Nephron (organoid): ENCODE results near the gene ALPP.
A peak's percentile ranks its signal among the peaks of the same experiment; 100 is the strongest.

Source experiments
- H3K27ac Mint-ChIP-seq, 3 experiments: 2 replicates each; pipeline ENCODE4 v1.8.0; 2020; ENCODE audit warnings: mixed read lengths in 3 of 3, mild to moderate bottlenecking in 2 of 3, moderate library complexity in 1 of 3
- H3K27me3 Mint-ChIP-seq: 2 replicates; pipeline ENCODE4 v1.8.0; 2021; ENCODE audit warnings: low read depth, mild to moderate bottlenecking, moderate library complexity, mixed read lengths
- H3K36me3 Mint-ChIP-seq: 2 replicates; pipeline ENCODE4 v1.8.0; 2020; ENCODE audit warnings: low read depth, mixed read lengths
- H3K4me1 Mint-ChIP-seq: 2 replicates; pipeline ENCODE4 v1.8.0; 2020; ENCODE audit warnings: mixed read lengths
- H3K4me3 Mint-ChIP-seq, 3 experiments: 2 replicates each; pipeline ENCODE4 v1.8.0; 2020; ENCODE audit warnings: mild to moderate bottlenecking in 3 of 3, mixed read lengths in 3 of 3, moderate library complexity in 2 of 3
- H3K9me3 Mint-ChIP-seq: 2 replicates; pipeline ENCODE4 v1.8.0; 2020; ENCODE audit warnings: mixed read lengths
- TF ChIP-seq, protein P1 (sequence below), 3 experiments: fragments of 200-600 bp; sonication (generic); IDR thresholded peaks; one replicate each; pipeline ENCODE4 v1.5.0; 2021; ENCODE audit warnings: antibody characterized with exemption in 3 of 3; ENCODE audit not compliant: unreplicated experiment in 3 of 3

Gene ALPP

DNA sequence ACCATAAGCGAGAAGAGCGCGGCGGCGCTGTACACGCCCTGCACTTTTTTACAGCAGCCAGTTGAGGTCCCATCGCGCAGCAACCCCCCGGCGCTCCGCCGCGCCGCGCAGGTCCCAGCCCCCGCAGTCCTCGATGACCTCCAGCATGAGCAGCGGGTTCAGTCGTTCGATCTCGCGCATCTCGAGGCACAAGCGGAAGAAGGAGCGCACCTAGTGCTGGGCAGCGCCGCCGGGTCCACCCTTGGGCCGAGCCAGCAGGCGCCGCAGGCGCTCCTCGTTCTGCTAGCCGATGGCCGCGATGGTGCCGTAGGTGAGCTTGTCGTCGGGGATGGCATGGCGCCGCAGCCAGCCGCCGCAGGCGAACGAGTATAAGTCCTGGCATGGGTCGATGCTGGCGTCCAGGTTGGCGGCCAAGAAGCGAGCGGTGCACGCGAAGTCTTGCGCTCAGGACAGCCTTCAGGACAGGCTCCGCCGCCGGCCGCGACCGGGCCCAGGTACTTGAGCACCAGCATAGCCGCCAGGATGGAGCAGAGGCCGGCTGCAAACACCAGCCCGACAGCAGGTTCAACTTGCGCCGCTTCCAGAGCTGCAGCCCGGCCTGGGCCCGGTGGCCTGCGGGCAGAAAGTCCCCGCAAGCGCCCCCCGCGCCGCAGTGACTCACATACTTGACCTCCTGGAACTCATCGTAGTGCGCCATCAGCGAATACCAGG is 8.3 kb downstream of the ALPP start:
- peaks cover 99% of the 10 kb centered on the region for H3K27me3 Mint-ChIP-seq
- TF ChIP-seq, protein P1, sequence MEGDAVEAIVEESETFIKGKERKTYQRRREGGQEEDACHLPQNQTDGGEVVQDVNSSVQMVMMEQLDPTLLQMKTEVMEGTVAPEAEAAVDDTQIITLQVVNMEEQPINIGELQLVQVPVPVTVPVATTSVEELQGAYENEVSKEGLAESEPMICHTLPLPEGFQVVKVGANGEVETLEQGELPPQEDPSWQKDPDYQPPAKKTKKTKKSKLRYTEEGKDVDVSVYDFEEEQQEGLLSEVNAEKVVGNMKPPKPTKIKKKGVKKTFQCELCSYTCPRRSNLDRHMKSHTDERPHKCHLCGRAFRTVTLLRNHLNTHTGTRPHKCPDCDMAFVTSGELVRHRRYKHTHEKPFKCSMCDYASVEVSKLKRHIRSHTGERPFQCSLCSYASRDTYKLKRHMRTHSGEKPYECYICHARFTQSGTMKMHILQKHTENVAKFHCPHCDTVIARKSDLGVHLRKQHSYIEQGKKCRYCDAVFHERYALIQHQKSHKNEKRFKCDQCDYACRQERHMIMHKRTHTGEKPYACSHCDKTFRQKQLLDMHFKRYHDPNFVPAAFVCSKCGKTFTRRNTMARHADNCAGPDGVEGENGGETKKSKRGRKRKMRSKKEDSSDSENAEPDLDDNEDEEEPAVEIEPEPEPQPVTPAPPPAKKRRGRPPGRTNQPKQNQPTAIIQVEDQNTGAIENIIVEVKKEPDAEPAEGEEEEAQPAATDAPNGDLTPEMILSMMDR (IDR thresholded peaks at IDR 0.05; ENCODE audit: unreplicated experiment in 3 of 3): no peak
- peaks cover 2% of the 10 kb centered on the region for H3K9me3 Mint-ChIP-seq
- no peak overlapping the region for H3K27ac Mint-ChIP-seq
- peak overlapping the region in 2 of 3 experiments; percentile 24 to 70 for H3K4me3 Mint-ChIP-seq
- H3K4me1 Mint-ChIP-seq: peaks cover 16% of the 10 kb centered on the region
- no peaks in the 10 kb centered on the region for H3K36me3 Mint-ChIP-seq

DNA sequence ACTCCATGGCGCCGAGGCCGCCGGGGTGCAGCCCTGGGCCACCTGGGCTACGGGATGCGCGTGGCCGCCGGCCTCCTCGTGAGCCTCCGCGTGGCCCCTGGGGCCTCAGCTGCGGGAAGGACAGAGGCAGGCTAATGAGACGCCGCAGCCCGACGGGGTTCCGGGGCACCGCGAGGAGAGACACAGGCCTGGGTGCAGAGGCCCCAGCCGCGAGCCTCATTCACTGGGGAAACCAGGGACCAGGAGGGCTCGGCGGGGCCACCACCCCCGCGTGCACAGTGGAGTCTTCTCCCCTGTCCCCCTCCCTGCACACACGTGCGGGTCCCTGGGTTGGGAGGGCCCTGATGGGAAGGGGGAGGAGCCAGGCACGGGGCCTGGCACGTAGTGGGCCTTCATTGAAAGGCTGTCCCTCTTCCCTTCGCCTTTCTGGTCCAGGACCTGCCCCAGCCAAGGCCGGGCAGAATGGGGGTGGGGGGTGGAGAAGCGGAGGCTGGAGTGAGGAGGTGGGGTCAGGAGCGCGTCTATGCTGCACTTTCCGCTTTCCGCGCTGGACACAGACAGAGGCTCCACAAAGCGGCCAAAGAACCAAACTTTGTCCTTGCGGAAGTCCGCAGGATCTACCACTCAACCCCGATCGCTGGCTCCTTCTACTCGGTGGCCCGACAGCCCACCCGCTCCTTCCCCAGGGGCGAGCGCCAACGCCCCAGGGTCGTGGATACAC is 9.1 kb downstream of the ALPP start:
- no peaks in the 10 kb centered on the region for H3K36me3 Mint-ChIP-seq
- H3K27me3 Mint-ChIP-seq: peaks cover 96% of the 10 kb centered on the region
- peaks cover 2% of the 10 kb centered on the region for H3K9me3 Mint-ChIP-seq
- H3K27ac Mint-ChIP-seq: no peak overlapping the region
- peaks cover 16% of the 10 kb centered on the region for H3K4me1 Mint-ChIP-seq
- peak overlapping the region in 2 of 3 experiments; percentile 25 to 28 for H3K4me3 Mint-ChIP-seq
- TF ChIP-seq, protein P1 (IDR thresholded peaks at IDR 0.05; ENCODE audit: unreplicated experiment in 3 of 3): no peak

DNA sequence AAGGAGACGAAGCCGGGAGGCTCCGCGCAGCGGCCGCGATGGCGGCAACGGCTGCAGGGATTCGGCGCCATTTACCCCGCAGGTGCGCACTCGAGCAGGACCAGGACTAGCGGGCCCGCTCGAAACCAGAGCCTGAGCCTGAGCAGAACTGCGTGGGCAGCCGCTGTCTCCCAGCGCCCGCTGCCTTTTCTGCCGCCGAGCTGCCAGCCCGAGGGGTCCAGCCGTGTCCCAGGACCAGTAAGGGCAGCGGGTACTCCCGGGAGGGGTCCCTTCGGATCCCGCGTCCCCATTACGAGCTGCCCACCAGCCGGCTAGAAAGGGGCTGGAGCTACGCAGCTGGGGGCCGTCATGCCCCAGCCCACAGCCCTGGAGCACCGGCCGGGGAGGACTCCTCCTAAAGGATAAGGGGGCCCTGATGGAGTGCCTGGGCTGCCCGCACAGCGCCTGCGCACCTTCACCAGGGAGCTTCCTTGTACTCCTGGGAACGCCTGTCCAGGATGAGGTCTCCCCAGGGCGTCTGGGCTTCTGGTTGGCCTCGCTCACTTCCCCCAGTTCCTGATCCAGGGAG is 9.9 kb downstream of the ALPP start:
- H3K4me3 Mint-ChIP-seq: no peak overlapping the region
- H3K9me3 Mint-ChIP-seq: peaks cover 2% of the 10 kb centered on the region
- no peak overlapping the region for H3K27ac Mint-ChIP-seq
- no peaks in the 10 kb centered on the region for H3K36me3 Mint-ChIP-seq
- H3K4me1 Mint-ChIP-seq: peaks cover 16% of the 10 kb centered on the region
- TF ChIP-seq, protein P1 (IDR thresholded peaks at IDR 0.05; ENCODE audit: unreplicated experiment in 3 of 3): no peak
- H3K27me3 Mint-ChIP-seq: peaks cover 93% of the 10 kb centered on the region

DNA sequence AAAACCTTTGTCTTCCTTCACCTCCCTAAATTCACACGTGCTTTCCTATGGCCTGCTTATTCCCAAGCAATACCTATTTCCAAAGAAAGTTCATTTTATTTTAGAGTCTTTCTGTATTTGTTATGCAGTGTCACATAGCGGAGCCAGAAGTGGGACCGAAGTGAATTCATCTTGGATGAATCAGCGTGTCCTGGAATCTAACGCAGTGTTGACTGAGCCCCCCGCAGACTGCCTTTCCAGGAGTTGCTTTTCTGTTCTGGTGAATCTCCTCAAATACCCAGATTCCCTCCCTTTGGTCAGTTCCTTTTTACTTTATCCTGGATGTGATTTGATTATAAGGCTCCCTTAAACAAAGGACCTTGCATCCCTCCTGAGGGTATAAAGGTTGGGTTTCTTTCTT is 10.8 kb downstream of the ALPP start:
- Mint-ChIP-seq H3K4me1 (peaks cover 16% of the 10 kb centered on the region), H3K27me3 (peaks cover 90% of the 10 kb centered on the region), H3K4me3 (peak overlapping the region; percentile 12 to 55 (median 15)), H3K27ac (no peak overlapping the region), H3K9me3 (peaks cover 2% of the 10 kb centered on the region), H3K36me3 (no peaks in the 10 kb centered on the region)
- TF ChIP-seq, protein P1 (IDR thresholded peaks at IDR 0.05; ENCODE audit: unreplicated experiment in 3 of 3): no peak

DNA sequence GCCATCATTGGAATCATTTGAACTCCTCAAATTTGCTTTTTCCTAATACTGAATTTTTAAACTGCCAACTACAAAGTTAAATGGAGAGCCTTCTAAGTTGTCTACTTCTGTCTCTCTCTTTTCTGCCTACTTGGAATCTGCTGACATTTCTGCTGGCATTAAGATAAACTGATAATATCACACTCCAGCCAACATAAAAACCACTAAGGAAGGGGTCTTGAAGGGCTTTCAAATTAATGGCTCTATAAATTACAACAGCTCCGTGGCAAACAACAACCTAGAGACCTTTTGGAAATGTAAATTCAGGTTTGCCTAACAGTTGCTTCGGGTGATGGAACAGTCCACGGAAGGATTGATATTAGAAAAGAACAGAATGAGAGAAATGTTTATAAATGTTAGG is 12.1 kb downstream of the ALPP start:
- Mint-ChIP-seq H3K4me1 (peaks cover 15% of the 10 kb centered on the region), H3K9me3 (peaks cover 2% of the 10 kb centered on the region), H3K27ac (no peak overlapping the region), H3K27me3 (peaks cover 81% of the 10 kb centered on the region), H3K36me3 (no peaks in the 10 kb centered on the region), H3K4me3 (no peak overlapping the region)
- TF ChIP-seq, protein P1 (IDR thresholded peaks at IDR 0.05; ENCODE audit: unreplicated experiment in 3 of 3): no peak
